ENCODE measurements around the gene COPS9. TPM values are rescaled to one million over a fixed set of nuclear protein-coding genes. Genes with fewer than 3 reads are reported as not detected.

Gene COPS9
- total RNA-seq, 3 donors from 2014 or later: 174 to 267 (median 250) TPM

- Histone ChIP-seq H3K27me3 (peaks cover 0 to 8% of the 10 kb centered on the region in 2 donors), H3K9me3 (no peaks in the 10 kb centered on the region), H3K4me3 (no peak overlapping the region), H3K4me1 (no peaks in the 10 kb centered on the region), H3K36me3 (no peaks in the 10 kb centered on the region), H3K27ac (no peak overlapping the region)
- no peak for DNase-seq (ENCODE audit: low spot score in 2 of 2)
- TF ChIP-seq POLR2AphosphoS5 (IDR thresholded peaks at IDR 0.05) (no peak), POLR2A (IDR thresholded peaks at IDR 0.05) (no peak), CTCF (IDR thresholded peaks at IDR 0.05) (no peak)
- intact Hi-C loops (cut with DNase I; ENCODE audit: low total_unique reads): no loop called here
Measured at GRCh38 chr2:240162531-240162930, 26.4 kb upstream of the COPS9 start.

- peaks cover 0 to 8% of the 10 kb centered on the region in 2 donors for H3K27me3 ChIP-seq
Measured at GRCh38 chr2:240162032-240162431, 25.9 kb upstream of the COPS9 start.

GRCh38 chr2:240161087-240161750 is 25.1 kb upstream of the COPS9 start:
- Histone ChIP-seq H3K36me3 (no peaks in the 10 kb centered on the region), H3K4me1 (no peaks in the 10 kb centered on the region), H3K27ac (no peak overlapping the region), H3K9me3 (no peaks in the 10 kb centered on the region), H3K27me3 (peaks cover 0 to 11% of the 10 kb centered on the region in 2 donors), H3K4me3 (no peak overlapping the region)
- TF ChIP-seq POLR2AphosphoS5 (IDR thresholded peaks at IDR 0.05) (no peak), POLR2A (IDR thresholded peaks at IDR 0.05) (no peak), CTCF (IDR thresholded peaks at IDR 0.05) (no peak)
- DNase-seq (ENCODE audit: low spot score in 2 of 2): no peak
- intact Hi-C loops (cut with DNase I; ENCODE audit: low total_unique reads): no loop called here

More at GRCh38 chr2:240162032-240162431, 25.9 kb upstream of the COPS9 start:
- no peak for TF ChIP-seq POLR2AphosphoS5 (IDR thresholded peaks at IDR 0.05)
- no peak for TF ChIP-seq CTCF (IDR thresholded peaks at IDR 0.05)
- no peak for TF ChIP-seq POLR2A (IDR thresholded peaks at IDR 0.05)
- Histone ChIP-seq H3K4me1 (no peaks in the 10 kb centered on the region), H3K36me3 (no peaks in the 10 kb centered on the region), H3K27ac (no peak overlapping the region), H3K9me3 (no peaks in the 10 kb centered on the region), H3K4me3 (no peak overlapping the region)
- intact Hi-C loops (cut with DNase I; ENCODE audit: low total_unique reads): no loop called here
- DNase-seq (ENCODE audit: low spot score in 2 of 2): no peak

- Histone ChIP-seq H3K9me3 (no peaks in the 10 kb centered on the region), H3K36me3 (no peaks in the 10 kb centered on the region), H3K4me1 (no peaks in the 10 kb centered on the region), H3K4me3 (no peak overlapping the region), H3K27ac (no peak overlapping the region), H3K27me3 (peaks cover 0 to 11% of the 10 kb centered on the region in 2 donors)
- TF ChIP-seq CTCF (IDR thresholded peaks at IDR 0.05): no peak
- TF ChIP-seq POLR2A (IDR thresholded peaks at IDR 0.05): no peak
- no peak for TF ChIP-seq POLR2AphosphoS5 (IDR thresholded peaks at IDR 0.05)
- intact Hi-C loops (cut with DNase I; ENCODE audit: low total_unique reads): no loop called here
- no peak for DNase-seq (ENCODE audit: low spot score in 2 of 2)
Measured at GRCh38 chr2:240160291-240161086, 24.4 kb upstream of the COPS9 start.

GRCh38 chr2:240159251-240159839 is 23.2 kb upstream of the COPS9 start:
- Histone ChIP-seq H3K27me3 (peaks cover 0 to 22% of the 10 kb centered on the region in 2 donors), H3K27ac (no peak overlapping the region), H3K36me3 (no peaks in the 10 kb centered on the region), H3K4me1 (no peaks in the 10 kb centered on the region), H3K4me3 (no peak overlapping the region), H3K9me3 (no peaks in the 10 kb centered on the region)
- no peak for DNase-seq (ENCODE audit: low spot score in 2 of 2)
- intact Hi-C loops (cut with DNase I; ENCODE audit: low total_unique reads): no loop called here
- TF ChIP-seq POLR2A (IDR thresholded peaks at IDR 0.05): no peak
- no peak for TF ChIP-seq CTCF (IDR thresholded peaks at IDR 0.05)
- no peak for TF ChIP-seq POLR2AphosphoS5 (IDR thresholded peaks at IDR 0.05)
